ENCODE results near the gene AMOTL1. TPM values are rescaled to one million over a fixed set of nuclear protein-coding genes. Genes with fewer than 3 reads are reported as not detected.
"Not testable (repeated sequence)": the region's sequence is repeated elsewhere in the genome, so short reads cannot be mapped to it uniquely, and the experiment has no call there.

The AMOTL1 gene
- total RNA-seq, 4 donors from 2014 or later = 2.5 to 19.0 (median 7.2) TPM

DNA sequence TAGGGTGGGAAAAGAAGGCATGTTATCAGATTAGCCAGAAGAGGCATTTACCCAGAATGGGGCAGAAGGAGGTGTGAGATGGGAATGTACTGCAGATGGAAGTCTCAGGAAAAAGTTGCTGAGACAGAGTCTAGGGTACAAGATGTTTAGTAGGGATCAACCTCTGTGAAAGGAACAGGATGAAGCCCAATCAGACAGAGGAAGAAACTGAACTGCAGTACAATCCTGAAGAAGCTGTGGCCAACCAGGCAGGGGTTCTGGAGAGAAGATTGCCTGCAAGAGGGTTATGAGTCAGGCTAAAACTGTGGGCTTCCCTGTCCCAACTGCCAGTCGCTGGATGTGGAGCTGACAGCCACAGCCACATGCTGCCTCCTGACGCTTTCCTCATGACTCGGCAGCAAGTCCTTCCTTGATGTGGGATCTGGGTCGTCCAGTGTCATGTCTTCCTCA is 141.2 kb downstream of the AMOTL1 start:
- no peaks in the 10 kb centered on the region for H3K27me3 ChIP-seq
- H3K27ac ChIP-seq = no peak overlapping the region
- no peaks in the 10 kb centered on the region for H3K9me3 ChIP-seq
- no peak for TF ChIP-seq POLR2A (IDR thresholded peaks at IDR 0.05)
- TF ChIP-seq, protein P1, sequence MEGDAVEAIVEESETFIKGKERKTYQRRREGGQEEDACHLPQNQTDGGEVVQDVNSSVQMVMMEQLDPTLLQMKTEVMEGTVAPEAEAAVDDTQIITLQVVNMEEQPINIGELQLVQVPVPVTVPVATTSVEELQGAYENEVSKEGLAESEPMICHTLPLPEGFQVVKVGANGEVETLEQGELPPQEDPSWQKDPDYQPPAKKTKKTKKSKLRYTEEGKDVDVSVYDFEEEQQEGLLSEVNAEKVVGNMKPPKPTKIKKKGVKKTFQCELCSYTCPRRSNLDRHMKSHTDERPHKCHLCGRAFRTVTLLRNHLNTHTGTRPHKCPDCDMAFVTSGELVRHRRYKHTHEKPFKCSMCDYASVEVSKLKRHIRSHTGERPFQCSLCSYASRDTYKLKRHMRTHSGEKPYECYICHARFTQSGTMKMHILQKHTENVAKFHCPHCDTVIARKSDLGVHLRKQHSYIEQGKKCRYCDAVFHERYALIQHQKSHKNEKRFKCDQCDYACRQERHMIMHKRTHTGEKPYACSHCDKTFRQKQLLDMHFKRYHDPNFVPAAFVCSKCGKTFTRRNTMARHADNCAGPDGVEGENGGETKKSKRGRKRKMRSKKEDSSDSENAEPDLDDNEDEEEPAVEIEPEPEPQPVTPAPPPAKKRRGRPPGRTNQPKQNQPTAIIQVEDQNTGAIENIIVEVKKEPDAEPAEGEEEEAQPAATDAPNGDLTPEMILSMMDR (IDR thresholded peaks at IDR 0.05) = no peak
- no peak for DNase-seq
- H3K4me3 ChIP-seq = no peak overlapping the region
- H3K4me1 ChIP-seq = no peaks in the 10 kb centered on the region
- no peaks in the 10 kb centered on the region for H3K36me3 ChIP-seq

DNA sequence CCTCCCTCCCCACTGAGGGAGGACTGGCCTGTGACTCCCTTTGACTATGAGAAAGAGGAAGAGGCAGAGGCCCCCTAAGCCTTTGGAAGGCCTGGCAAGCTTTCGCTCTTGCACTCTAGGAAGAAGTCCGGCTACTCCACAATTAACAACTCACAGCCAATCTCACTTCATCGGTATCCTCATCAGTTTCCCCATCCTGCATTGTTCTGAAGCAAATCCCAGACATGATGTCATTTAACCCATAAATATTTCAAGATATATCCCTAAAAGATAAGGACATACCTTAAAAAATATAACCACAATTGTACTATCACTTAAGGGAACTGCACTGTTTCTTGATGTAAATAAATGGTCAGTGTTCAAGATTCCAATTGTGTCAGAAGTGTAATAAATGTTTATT is 142.1 kb downstream of the AMOTL1 start:
- no peak for TF ChIP-seq POLR2A (IDR thresholded peaks at IDR 0.05)
- TF ChIP-seq, protein P1 (IDR thresholded peaks at IDR 0.05) = no peak

DNA sequence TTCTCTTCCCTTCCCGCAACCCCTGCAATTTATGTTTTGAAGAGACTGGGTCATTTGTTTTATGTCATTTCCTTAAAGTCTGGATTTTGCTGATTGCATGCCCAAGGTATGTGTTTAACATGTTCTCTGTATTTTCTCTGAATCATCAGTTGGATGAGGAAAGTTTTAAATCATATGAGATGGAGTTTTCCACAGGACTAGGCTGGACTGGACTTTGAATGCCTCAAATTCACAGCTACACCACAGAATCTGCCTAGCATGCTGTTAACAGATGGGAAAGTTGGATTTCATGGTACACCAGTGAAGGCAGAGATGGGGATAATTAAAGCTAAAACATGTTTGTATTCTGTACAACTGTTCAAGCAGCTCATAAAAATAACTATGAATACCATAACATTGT is 142.6 kb downstream of the AMOTL1 start:
- no peak for DNase-seq
- H3K4me1 ChIP-seq = no peaks in the 10 kb centered on the region
- H3K27ac ChIP-seq = no peak overlapping the region
- TF ChIP-seq POLR2A (IDR thresholded peaks at IDR 0.05) = no peak
- TF ChIP-seq, protein P1 (IDR thresholded peaks at IDR 0.05) = no peak
- no peaks in the 10 kb centered on the region for H3K36me3 ChIP-seq
- no peaks in the 10 kb centered on the region for H3K9me3 ChIP-seq
- H3K27me3 ChIP-seq = no peaks in the 10 kb centered on the region
- H3K4me3 ChIP-seq = no peak overlapping the region

More for the DNA sequence above, 142.1 kb downstream of the AMOTL1 start:
- H3K4me3 ChIP-seq = no peak overlapping the region
- H3K4me1 ChIP-seq = no peaks in the 10 kb centered on the region
- DNase-seq = no peak
- H3K27me3 ChIP-seq = no peaks in the 10 kb centered on the region
- H3K9me3 ChIP-seq = no peaks in the 10 kb centered on the region
- H3K36me3 ChIP-seq = no peaks in the 10 kb centered on the region
- no peak overlapping the region for H3K27ac ChIP-seq

DNA sequence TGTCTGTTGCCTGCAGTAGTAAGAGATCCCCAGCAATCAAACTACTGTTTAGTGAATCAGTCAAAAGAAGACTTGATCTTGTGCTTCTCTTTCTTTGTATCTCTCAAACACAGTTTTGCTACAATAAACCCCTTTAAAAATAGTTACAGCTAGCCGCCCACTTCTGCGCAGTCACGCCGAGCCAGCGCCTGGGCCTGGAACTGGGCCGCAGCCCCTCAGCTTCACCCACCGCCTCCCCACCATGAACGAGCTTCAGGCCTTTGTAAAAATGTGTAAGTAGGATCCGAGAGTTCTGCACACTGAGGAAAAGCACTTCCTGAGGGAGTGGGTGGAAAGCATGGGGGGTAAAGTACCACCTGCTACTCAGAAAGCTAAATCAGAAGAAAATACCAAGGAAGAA is 144.7 kb downstream of the AMOTL1 start:
- no peak for DNase-seq
- TF ChIP-seq POLR2A (IDR thresholded peaks at IDR 0.05) = no peak
- TF ChIP-seq, protein P1 (IDR thresholded peaks at IDR 0.05) = no peak
- H3K36me3 ChIP-seq = no peaks in the 10 kb centered on the region
- H3K27ac ChIP-seq = no peak overlapping the region
- H3K4me1 ChIP-seq = no peaks in the 10 kb centered on the region
- no peaks in the 10 kb centered on the region for H3K27me3 ChIP-seq
- no peaks in the 10 kb centered on the region for H3K9me3 ChIP-seq
- H3K4me3 ChIP-seq = no peak overlapping the region

DNA sequence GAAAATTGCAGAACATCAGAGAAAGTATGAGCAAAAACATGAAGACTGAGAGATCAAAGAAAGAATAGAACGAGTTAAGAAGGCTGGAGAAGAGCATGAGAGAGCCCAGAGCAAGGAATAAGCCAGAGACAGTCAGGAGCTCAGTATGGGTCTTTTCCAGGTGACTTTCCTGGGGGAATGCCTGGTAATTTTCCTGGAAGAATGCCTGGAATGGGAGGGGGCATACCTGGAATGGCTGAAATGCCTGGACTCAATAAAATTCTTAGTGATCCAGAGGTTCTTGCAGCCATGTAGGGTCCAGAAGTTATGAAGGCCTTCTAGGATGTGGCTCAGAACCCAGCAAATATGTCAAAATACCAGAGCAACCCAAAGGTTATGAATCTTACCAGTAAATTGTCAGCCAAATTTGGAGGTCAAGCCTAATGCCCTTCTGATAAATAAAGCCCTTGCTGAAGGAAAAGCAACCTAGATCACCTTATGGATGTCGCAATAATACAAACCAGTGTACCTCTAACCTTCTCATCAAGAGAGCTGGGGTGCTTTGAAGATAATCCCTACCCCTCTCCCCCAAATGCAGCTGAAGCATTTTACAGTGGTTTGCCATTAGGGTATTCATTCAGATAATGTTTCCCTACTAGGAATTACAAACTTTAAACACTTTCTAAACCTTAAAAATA is 145.7 kb downstream of the AMOTL1 start:
- not testable (repeated sequence) for H3K36me3 ChIP-seq, H3K4me3 ChIP-seq, H3K27ac ChIP-seq, H3K9me3 ChIP-seq, H3K4me1 ChIP-seq, DNase-seq, H3K27me3 ChIP-seq

DNA sequence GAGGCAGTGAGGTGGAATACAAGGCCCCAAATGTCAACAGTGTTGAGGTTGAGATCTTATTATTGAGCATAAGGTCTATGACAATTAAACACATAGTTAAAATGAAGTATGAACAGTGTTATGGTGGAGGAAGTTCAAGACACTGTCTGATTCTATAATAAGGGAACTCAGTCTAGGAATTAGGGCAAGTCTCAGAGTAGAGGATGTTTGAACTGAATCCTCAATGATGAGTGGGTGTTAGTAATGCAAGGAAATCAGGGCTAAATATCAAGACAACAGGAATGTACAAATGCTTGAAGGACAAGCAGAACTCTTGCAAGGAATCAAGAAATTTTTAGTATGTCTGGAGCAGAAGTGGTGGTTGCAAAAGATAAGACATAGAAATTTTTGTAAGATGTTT is 152.2 kb downstream of the AMOTL1 start:
- TF ChIP-seq, protein P1 (IDR thresholded peaks at IDR 0.05) = no peak
- no peaks in the 10 kb centered on the region for H3K9me3 ChIP-seq

More for the DNA sequence above, 152.2 kb downstream of the AMOTL1 start:
- H3K4me3 ChIP-seq = no peak overlapping the region
- no peaks in the 10 kb centered on the region for H3K36me3 ChIP-seq
- no peaks in the 10 kb centered on the region for H3K27me3 ChIP-seq
- no peak overlapping the region for H3K27ac ChIP-seq
- no peak for DNase-seq
- no peaks in the 10 kb centered on the region for H3K4me1 ChIP-seq
